Measurements from ENCODE around the gene MCM6. TPM values are rescaled to one million over a fixed set of nuclear protein-coding genes. Genes with fewer than 3 reads are reported as not detected.
A peak's percentile ranks its signal among the peaks of the same experiment; 100 is the strongest.

Gene MCM6
- total RNA-seq, 2 donors from 2014 or later, result 3.2 to 4.4 TPM

DNA sequence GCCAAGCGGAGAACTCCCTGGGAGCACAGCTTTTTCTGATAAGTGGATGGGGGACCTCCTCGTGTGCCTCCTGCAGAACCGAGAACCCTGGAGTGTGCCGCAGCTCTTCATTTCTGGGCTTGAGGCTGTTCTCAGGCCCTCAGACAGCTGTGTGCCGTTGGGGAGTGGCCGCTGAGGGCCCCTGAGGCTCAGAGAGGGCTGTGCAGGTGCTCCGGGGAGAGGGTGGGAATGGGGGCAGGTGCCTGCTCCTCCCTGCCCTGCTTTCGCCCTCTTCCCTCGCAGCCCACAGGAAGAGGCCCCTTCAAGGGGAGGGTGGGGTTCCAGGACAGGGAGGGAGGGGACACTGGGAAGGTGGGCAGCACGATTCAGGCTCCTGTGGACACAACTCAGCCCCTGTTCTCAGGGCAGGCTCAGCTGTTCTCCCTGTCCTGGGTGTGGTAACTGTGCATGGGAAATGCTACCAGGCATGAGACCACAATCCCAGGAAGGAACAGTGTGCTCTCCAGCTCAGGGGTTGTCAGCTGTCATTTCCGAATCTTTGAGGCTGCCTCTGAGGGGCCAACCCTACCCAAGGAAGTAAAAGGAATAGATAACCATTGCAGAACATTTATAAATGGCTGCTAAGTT is 50.6 kb downstream of the MCM6 start:
- Histone ChIP-seq H3K27me3 (no peaks in the 10 kb centered on the region), H3K4me1 (no peaks in the 10 kb centered on the region), H3K9me3 (peaks cover 0 to 10% of the 10 kb centered on the region in 2 donors), H3K27ac (peak overlapping the region in 1 of 2 donors; percentile 10), H3K4me3 (no peak overlapping the region), H3K36me3 (no peaks in the 10 kb centered on the region)
- no peak for DNase-seq (ENCODE audit: low spot score)
- TF ChIP-seq, protein P1, sequence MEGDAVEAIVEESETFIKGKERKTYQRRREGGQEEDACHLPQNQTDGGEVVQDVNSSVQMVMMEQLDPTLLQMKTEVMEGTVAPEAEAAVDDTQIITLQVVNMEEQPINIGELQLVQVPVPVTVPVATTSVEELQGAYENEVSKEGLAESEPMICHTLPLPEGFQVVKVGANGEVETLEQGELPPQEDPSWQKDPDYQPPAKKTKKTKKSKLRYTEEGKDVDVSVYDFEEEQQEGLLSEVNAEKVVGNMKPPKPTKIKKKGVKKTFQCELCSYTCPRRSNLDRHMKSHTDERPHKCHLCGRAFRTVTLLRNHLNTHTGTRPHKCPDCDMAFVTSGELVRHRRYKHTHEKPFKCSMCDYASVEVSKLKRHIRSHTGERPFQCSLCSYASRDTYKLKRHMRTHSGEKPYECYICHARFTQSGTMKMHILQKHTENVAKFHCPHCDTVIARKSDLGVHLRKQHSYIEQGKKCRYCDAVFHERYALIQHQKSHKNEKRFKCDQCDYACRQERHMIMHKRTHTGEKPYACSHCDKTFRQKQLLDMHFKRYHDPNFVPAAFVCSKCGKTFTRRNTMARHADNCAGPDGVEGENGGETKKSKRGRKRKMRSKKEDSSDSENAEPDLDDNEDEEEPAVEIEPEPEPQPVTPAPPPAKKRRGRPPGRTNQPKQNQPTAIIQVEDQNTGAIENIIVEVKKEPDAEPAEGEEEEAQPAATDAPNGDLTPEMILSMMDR (IDR thresholded peaks at IDR 0.05), result no peak

- peak overlapping the region in 1 of 2 donors; percentile 10 for H3K27ac ChIP-seq
- H3K4me1 ChIP-seq, result no peaks in the 10 kb centered on the region
- no peaks in the 10 kb centered on the region for H3K36me3 ChIP-seq
- no peak overlapping the region for H3K4me3 ChIP-seq
- DNase-seq (ENCODE audit: low spot score), result no peak
- TF ChIP-seq, protein P1 (IDR thresholded peaks at IDR 0.05), result no peak
- peaks cover 0 to 10% of the 10 kb centered on the region in 2 donors for H3K9me3 ChIP-seq
- no peaks in the 10 kb centered on the region for H3K27me3 ChIP-seq
Measured at GRCh38 chr2:135825131-135825530, 51.1 kb downstream of the MCM6 start.

GRCh38 chr2:135822855-135823254 is 53.4 kb downstream of the MCM6 start:
- Histone ChIP-seq H3K4me3 (no peak overlapping the region), H3K27ac (no peak overlapping the region), H3K27me3 (no peaks in the 10 kb centered on the region), H3K36me3 (no peaks in the 10 kb centered on the region), H3K4me1 (no peaks in the 10 kb centered on the region), H3K9me3 (peaks cover 0 to 10% of the 10 kb centered on the region in 2 donors)
- DNase-seq (ENCODE audit: low spot score), result no peak
- TF ChIP-seq, protein P1 (IDR thresholded peaks at IDR 0.05), result no peak

- H3K4me3 ChIP-seq, result no peak overlapping the region
- H3K27me3 ChIP-seq, result no peaks in the 10 kb centered on the region
- H3K4me1 ChIP-seq, result no peaks in the 10 kb centered on the region
- no peaks in the 10 kb centered on the region for H3K36me3 ChIP-seq
- peaks cover 0 to 10% of the 10 kb centered on the region in 2 donors for H3K9me3 ChIP-seq
- TF ChIP-seq, protein P1 (IDR thresholded peaks at IDR 0.05), result no peak
- H3K27ac ChIP-seq, result no peak overlapping the region
- no peak for DNase-seq (ENCODE audit: low spot score)
Measured at GRCh38 chr2:135821190-135821589, 55.1 kb downstream of the MCM6 start.

DNA sequence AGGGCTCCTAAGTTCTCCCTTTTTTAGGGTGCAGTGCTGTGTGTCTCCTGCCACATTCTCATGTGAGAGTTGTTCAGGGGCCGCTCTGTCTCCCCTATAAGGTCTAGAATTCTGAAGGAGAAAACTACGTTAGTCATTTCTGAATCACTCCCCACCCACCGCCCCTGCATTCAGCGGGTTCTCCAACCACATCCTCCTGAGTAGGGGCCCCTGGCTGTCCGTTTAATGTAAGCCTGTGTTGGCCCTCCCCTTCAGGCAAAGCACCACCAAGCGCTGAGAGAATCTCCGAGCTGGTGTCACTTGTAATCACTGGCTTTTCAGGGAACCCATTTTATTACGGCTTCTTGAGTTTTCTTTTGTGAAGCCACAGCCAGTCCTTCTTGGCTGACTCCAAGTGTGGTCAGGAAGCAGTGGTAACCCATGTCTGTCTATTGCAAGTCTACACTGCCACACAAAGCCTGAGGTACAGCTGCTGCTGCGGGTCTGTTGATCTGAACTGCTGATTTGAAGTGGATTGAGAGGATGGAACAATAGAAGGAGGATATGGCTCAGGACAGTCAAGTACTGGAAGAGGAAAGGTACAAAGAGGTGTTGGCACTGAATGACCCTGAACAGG is 56.1 kb downstream of the MCM6 start:
- TF ChIP-seq, protein P1 (IDR thresholded peaks at IDR 0.05), result no peak
- peaks cover 0 to 10% of the 10 kb centered on the region in 2 donors for H3K9me3 ChIP-seq
- H3K4me1 ChIP-seq, result no peaks in the 10 kb centered on the region
- H3K27ac ChIP-seq, result no peak overlapping the region
- no peak for DNase-seq (ENCODE audit: low spot score)
- no peak overlapping the region for H3K4me3 ChIP-seq
- no peaks in the 10 kb centered on the region for H3K27me3 ChIP-seq
- no peaks in the 10 kb centered on the region for H3K36me3 ChIP-seq
